A549 (cell line): Measurements from ENCODE around the gene H19. TPM values are rescaled to one million over a fixed set of nuclear protein-coding genes. Genes with fewer than 3 reads are reported as not detected.

Source experiments
- ATAC-seq, 2 experiments: fragments of 200-7000 bp in 1 of 2; fragments of >200 bp in 1 of 2; cut with Nextera tagmentation in 1 of 2; cut with Tn5 transposase in 1 of 2; 3 replicates each; pipeline versions ENCODE4 v1.8.0 to v1.9.1; 2018 to 2020; ENCODE audit warnings: mild to moderate bottlenecking in 1 of 2, moderate library complexity in 1 of 2
- CTCF ChIA-PET: fragments of 300-600 bp; sonication (Branson Sonifier 250); formaldehyde crosslinking; extraction: SDS; loops from one replicate; lab custom pipeline; 2021; ENCODE audit warnings: antibody characterized with exemption, inconsistent platforms; lab: Yijun Ruan, JAX
- POLR2A ChIA-PET: fragments of 350-600 bp; formaldehyde crosslinking; extraction: SDS; loops from one replicate; lab custom pipeline; 2021; ENCODE audit warnings: antibody characterized with exemption, inconsistent platforms; lab: Yijun Ruan, JAX
- DNase-seq, 2 experiments: peaks; one replicate each; pipeline versions ENCODE4 v3.0.0 to v3.0.0-alpha.2; 2011 to 2016; ENCODE audit warnings: low read depth in 1 of 2, low spot score in 1 of 2
- FAIRE-seq: peaks from 2 replicates; lab custom pipeline; 2011; peaks lifted over from hg19 to GRCh38; lab: Jason Lieb, UNC
- H3K27ac ChIP-seq, 2 experiments: fragments of >200 bp; sonication (Bioruptor Twin); formaldehyde crosslinking; 3 replicates each; pipeline ENCODE4 v1.5.1; 2016 to 2017
- H3K4me1 ChIP-seq: fragments of >200 bp; sonication (Bioruptor Twin); formaldehyde crosslinking; 3 replicates; pipeline ENCODE4 v1.6.1; 2016
- H3K4me2 ChIP-seq: fragments of >200 bp; sonication (Bioruptor Twin); formaldehyde crosslinking; 3 replicates; pipeline ENCODE4 v1.6.1; 2016
- H3K4me3 ChIP-seq: fragments of >200 bp; sonication (Bioruptor Twin); formaldehyde crosslinking; 3 replicates; pipeline ENCODE4 v1.5.1; 2016
- H3K9me3 ChIP-seq: fragments of >200 bp; sonication (Bioruptor Twin); formaldehyde crosslinking; 3 replicates; pipeline ENCODE4 v1.6.1; 2016
- CBX8 ChIP-seq: fragments of 200-600 bp; sonication (generic); IDR thresholded peaks from 2 replicates; pipeline ENCODE4 v1.6.1; 2016
- EHMT2 ChIP-seq: fragments of 200-600 bp; sonication (generic); IDR thresholded peaks from 2 replicates; pipeline ENCODE4 v1.6.1; 2016; ENCODE audit warnings: antibody characterized with exemption, low read depth, mild to moderate bottlenecking, moderate library complexity
- ESRRA ChIP-seq: fragments of 150-350 bp; IDR thresholded peaks from 2 replicates; pipeline ENCODE4 v1.6.1; 2014; ENCODE audit warnings: mild to moderate bottlenecking, low read length, borderline replicate concordance
- FOXS1 ChIP-seq: fragments of 250-450 bp; sonication (Bioruptor Pico); IDR thresholded peaks from 2 replicates; pipeline ENCODE4 v1.5.0; 2020; ENCODE audit warnings: mild to moderate bottlenecking, moderate library complexity
- GATA3 ChIP-seq: IDR thresholded peaks from 2 replicates; pipeline ENCODE4 v1.6.1; 2012; ENCODE audit warnings: borderline replicate concordance
- HEYL ChIP-seq: fragments of 250-450 bp; sonication (Bioruptor Pico); IDR thresholded peaks from 2 replicates; pipeline ENCODE4 v1.8.0; 2021; ENCODE audit warnings: mild to moderate bottlenecking, moderate library complexity
- HOXB13 ChIP-seq: fragments of 250-450 bp; sonication (Bioruptor Pico); IDR thresholded peaks from 2 replicates; pipeline ENCODE4 v1.5.0; 2020; ENCODE audit warnings: low read depth, mild to moderate bottlenecking, moderate library complexity
- HOXB5 ChIP-seq: fragments of 250-450 bp; sonication (Bioruptor Pico); IDR thresholded peaks from 2 replicates; pipeline ENCODE4 v1.5.0; 2020; ENCODE audit warnings: mild to moderate bottlenecking, moderate library complexity
- JUN ChIP-seq, 2 experiments: fragments of >200 bp; sonication (Bioruptor Twin); formaldehyde crosslinking; IDR thresholded peaks; 2 replicates in 1 of 2; 3 replicates in 1 of 2; pipeline ENCODE4 v1.6.1; 2016 to 2017
- KDM1A ChIP-seq: fragments of 200-600 bp; sonication (generic); IDR thresholded peaks from 2 replicates; pipeline ENCODE4 v1.6.1; 2016; ENCODE audit warnings: low read depth, mild to moderate bottlenecking
- MAFK ChIP-seq: fragments of 450-650 bp; IDR thresholded peaks from 2 replicates; pipeline ENCODE4 v1.6.1; 2014; ENCODE audit not compliant: partially characterized antibody
- MAZ ChIP-seq: fragments of 150-350 bp; IDR thresholded peaks from 2 replicates; pipeline ENCODE4 v1.6.1; 2014; ENCODE audit warnings: antibody characterized with exemption, low read depth, low read length, borderline replicate concordance
- MYC ChIP-seq: IDR thresholded peaks from 2 replicates; pipeline ENCODE4 v1.6.1; 2012; ENCODE audit warnings: mild to moderate bottlenecking, inconsistent platforms, low read length, improper control_type of control experiment, borderline replicate concordance
- NFE2L2 ChIP-seq: fragments of 150-350 bp; conservative IDR thresholded peaks from 2 replicates; pipeline ENCODE4 v1.6.1; 2014; ENCODE audit warnings: low read length
- NR3C1 ChIP-seq: fragments of >200 bp; sonication (Bioruptor Twin); formaldehyde crosslinking; IDR thresholded peaks from 3 replicates; pipeline ENCODE4 v1.6.1; 2017
- PBX3 ChIP-seq: IDR thresholded peaks from 2 replicates; pipeline ENCODE4 v1.6.1; 2012
- PHF8 ChIP-seq: fragments of 200-600 bp; sonication (generic); IDR thresholded peaks from 2 replicates; pipeline ENCODE4 v1.6.1; 2016; ENCODE audit warnings: low read depth, mild to moderate bottlenecking, antibody characterized with exemption, moderate library complexity, borderline replicate concordance
- POLR2AphosphoS2 ChIP-seq: conservative IDR thresholded peaks from 2 replicates; pipeline ENCODE4 v1.6.1; 2012; ENCODE audit warnings: low read length, improper control_type of control experiment, inconsistent platforms
- RAD21 ChIP-seq, 2 experiments: fragments of >200 bp in 1 of 2; sonication (Bioruptor Twin) in 1 of 2; formaldehyde crosslinking in 1 of 2; IDR thresholded peaks in 1 of 2; conservative IDR thresholded peaks in 1 of 2; 2 replicates in 1 of 2; 3 replicates in 1 of 2; pipeline ENCODE4 v1.6.1; 2012 to 2018; ENCODE audit warnings: inconsistent platforms in 1 of 2
- RARB ChIP-seq: fragments of 250-450 bp; sonication (Bioruptor Pico); IDR thresholded peaks from 2 replicates; pipeline ENCODE4 v1.8.0; 2021; ENCODE audit warnings: mild to moderate bottlenecking, moderate library complexity
- RCOR1 ChIP-seq: fragments of 150-350 bp; IDR thresholded peaks from 2 replicates; pipeline ENCODE4 v1.6.1; 2014; ENCODE audit warnings: antibody characterized with exemption, low read length, low read depth
- RFX5 ChIP-seq: fragments of 450-650 bp; IDR thresholded peaks from 2 replicates; pipeline ENCODE4 v1.7.1; 2014; ENCODE audit warnings: antibody characterized with exemption, mild to moderate bottlenecking, moderate library complexity
- RNF2 ChIP-seq: fragments of 200-600 bp; sonication (generic); IDR thresholded peaks from 2 replicates; pipeline ENCODE4 v1.6.1; 2016; ENCODE audit warnings: low read depth, mild to moderate bottlenecking, antibody characterized with exemption, moderate library complexity, borderline replicate concordance
- SMC3 ChIP-seq: fragments of >200 bp; sonication (Bioruptor Twin); formaldehyde crosslinking; IDR thresholded peaks from 3 replicates; pipeline ENCODE4 v1.6.1; 2018; ENCODE audit warnings: inconsistent platforms
- TFCP2L1 ChIP-seq: fragments of 250-450 bp; sonication (Bioruptor Pico); IDR thresholded peaks from 2 replicates; pipeline ENCODE4 v1.5.0; 2021; ENCODE audit warnings: mild to moderate bottlenecking
- ZNF302 ChIP-seq: fragments of 250-450 bp; sonication (Bioruptor Pico); IDR thresholded peaks from 2 replicates; pipeline ENCODE4 v1.9.0; 2021; ENCODE audit warnings: inconsistent platforms, mild to moderate bottlenecking, moderate library complexity
- ZSCAN20 ChIP-seq: fragments of 250-450 bp; sonication (Bioruptor Pico); IDR thresholded peaks from 2 replicates; pipeline ENCODE4 v1.8.0; 2022; ENCODE audit warnings: mild to moderate bottlenecking, moderate library complexity
- WGBS: methylation state at CpG from one replicate; pipeline ENCODE4 v1.1.6; 2017; ENCODE audit errors: missing lambda C conversion rate; 5-methylcytosine and 5-hydroxymethylcytosine counted together
- polyA plus RNA-seq, 4 experiments: library from polyadenylated mRNA; depleted of rRNA in 3 of 4; stranded (reverse); fragments of >200 nt; fragmentation: RNase III in 1 of 4; extraction: RNeasy Plus Mini Kit Qiagen cat#74134 plus additional on column Dnase treatment in 1 of 4; gene quantifications; 2 replicates in 3 of 4; 3 replicates in 1 of 4; pipeline ENCODE4 v1.2.3, GENCODE V29; 2011 to 2017

The H19 gene
- polyA plus RNA-seq, 2 of the 4 experiments (the other 2 are of a cell fraction): 16.6 to 37.1 TPM

- TF ChIP-seq RNF2 (no peak), MAFK (no peak), ESRRA (no peak), TFCP2L1 (no peak), CBX8 (no peak), HEYL (no peak), FOXS1 (CRISPR knock-in tag) (no peak), POLR2AphosphoS2 (no peak), NFE2L2 (no peak), HOXB13 (CRISPR knock-in tag) (no peak), RARB (CRISPR knock-in tag) (no peak)
Measured at GRCh38 chr11:1994121-1994520, 3.5 kb downstream of the H19 start (continued).

GRCh38 chr11:1992111-1992510, 5.5 kb downstream of the H19 start:
- DNase-seq (no peak), ATAC-seq (no peak), FAIRE-seq (no peak)
- Histone ChIP-seq H3K4me1 (no peaks in the 10 kb centered on the region), H3K27ac (no peak overlapping the region), H3K4me3 (no peak overlapping the region), H3K9me3 (no peaks in the 10 kb centered on the region), H3K4me2 (no peak overlapping the region)
- no CpG with 5 or more reads among the region's 26 CpGs for WGBS
- ChIA-PET POLR2A (no interaction called here), CTCF (interaction anchor here (0.5 to 1.7 kb wide), 5 partner anchors 9 to 299 kb away, joined by 3 to 8 read pairs (median 4); no protein-coding TSS in a partner anchor)
- TF ChIP-seq RARB (CRISPR knock-in tag) (no peak), PBX3 (no peak), RNF2 (no peak), HOXB5 (CRISPR knock-in tag) (no peak), HOXB13 (CRISPR knock-in tag) (no peak), GATA3 (no peak), MYC (no peak), SMC3 (no peak), NR3C1 (no peak), PHF8 (no peak), JUN (IDR thresholded peaks at IDR 0.05) (no peak)

- TF ChIP-seq MAZ: no peak
- no peak for TF ChIP-seq RCOR1
- no peak for TF ChIP-seq ZNF302 (CRISPR knock-in tag)
- TF ChIP-seq ESRRA: no peak
- no peak for TF ChIP-seq RFX5
- no peak for TF ChIP-seq GATA3
- no peak for TF ChIP-seq RAD21 (conservative IDR thresholded peaks at IDR 0.05 in 1 of 2, IDR thresholded peaks at IDR 0.05 in 1 of 2)
- no peak for TF ChIP-seq MAFK
- TF ChIP-seq EHMT2: no peak
- TF ChIP-seq SMC3: no peak
- TF ChIP-seq KDM1A: no peak
- TF ChIP-seq ZSCAN20 (CRISPR knock-in tag): no peak
- ChIA-PET POLR2A (no interaction called here), CTCF (interaction anchor here (0.6 to 1.7 kb wide), 7 partner anchors 10 to 298 kb away, joined by 3 to 8 read pairs (median 4); no protein-coding TSS in a partner anchor)
- H3K4me1 ChIP-seq: no peaks in the 10 kb centered on the region
- no peak for DNase-seq
- no peak overlapping the region for H3K4me3 ChIP-seq
- H3K9me3 ChIP-seq: no peaks in the 10 kb centered on the region
- no CpG with 5 or more reads among the region's 29 CpGs for WGBS
- no peak for FAIRE-seq
- ATAC-seq: no peak
- H3K4me2 ChIP-seq: no peak overlapping the region
- no peak overlapping the region for H3K27ac ChIP-seq
Measured at GRCh38 chr11:1990872-1991578, 6.6 kb downstream of the H19 start.
